GM12874 (cell line): ENCODE results near the gene SUCLG2.

Source experiments
- CTCF ChIP-seq: IDR thresholded peaks from 2 replicates; pipeline ENCODE4 v1.5.1; 2011; ENCODE audit warnings: low read depth, mild to moderate bottlenecking, control low read depth, low read length, moderate library complexity; ENCODE audit not compliant: insufficient read depth

The SUCLG2 gene

GRCh38 chr3:67433109-67433508 lies 221.3 kb downstream of the SUCLG2 start:
- no peak for TF ChIP-seq CTCF

GRCh38 chr3:67431887-67432286 lies 222.5 kb downstream of the SUCLG2 start:
- no peak for TF ChIP-seq CTCF

GRCh38 chr3:67423722-67424121 lies 230.7 kb downstream of the SUCLG2 start:
- TF ChIP-seq CTCF: no peak

GRCh38 chr3:67421912-67422311 lies 232.5 kb downstream of the SUCLG2 start:
- no peak for TF ChIP-seq CTCF

GRCh38 chr3:67419779-67420178 lies 234.6 kb downstream of the SUCLG2 start:
- TF ChIP-seq CTCF: no peak

GRCh38 chr3:67419218-67419529 lies 235.2 kb downstream of the SUCLG2 start:
- no peak for TF ChIP-seq CTCF

- TF ChIP-seq CTCF: no peak
Measured at GRCh38 chr3:67418426-67419217, 235.8 kb downstream of the SUCLG2 start.

- no peak for TF ChIP-seq CTCF
Measured at GRCh38 chr3:67416703-67417102, 237.7 kb downstream of the SUCLG2 start.
